Skin epidermis (tissue), 12 donors: ENCODE measurements around the gene TMEM167A.
A peak's percentile ranks its signal among the peaks of the same experiment; 100 is the strongest.
"Not testable (repeated sequence)": the region's sequence is repeated elsewhere in the genome, so short reads cannot be mapped to it uniquely, and the experiment has no call there.

ENCODE experiments used
- H3K27ac ChIP-seq, 21 experiments: fragments of 200-600 bp; sonication (generic) in 11 of 21; one replicate each; pipeline ENCODE4 v1.5.0; 2020; ENCODE audit warnings: mild to moderate bottlenecking in 3 of 21, inconsistent platforms in 2 of 21, moderate library complexity in 2 of 21
- H3K4me3 ChIP-seq, 7 experiments: fragments of 200-600 bp; sonication (generic) in 2 of 7; one replicate each; pipeline ENCODE4 v1.5.0; 2020; ENCODE audit warnings: inconsistent platforms in 2 of 7, mild to moderate bottlenecking in 2 of 7, moderate library complexity in 1 of 7

TMEM167A gene

GRCh38 chr5:83093692-83094091 lies 16.5 kb upstream of the TMEM167A start:
- Histone ChIP-seq H3K27ac (no peak overlapping the region), H3K4me3 (no peak overlapping the region)

- H3K4me3 ChIP-seq, result no peak overlapping the region
- no peak overlapping the region for H3K27ac ChIP-seq
Measured at GRCh38 chr5:83092619-83093018, 15.4 kb upstream of the TMEM167A start.

GRCh38 chr5:83090169-83090568 lies 13.0 kb upstream of the TMEM167A start:
- H3K4me3 ChIP-seq, result no peak overlapping the region
- H3K27ac ChIP-seq, result no peak overlapping the region

- H3K4me3 ChIP-seq, result no peak overlapping the region
- no peak overlapping the region for H3K27ac ChIP-seq
Measured at GRCh38 chr5:83085106-83085505, 7.9 kb upstream of the TMEM167A start.

- Histone ChIP-seq H3K27ac (no peak overlapping the region), H3K4me3 (no peak overlapping the region)
Measured at GRCh38 chr5:83084336-83084735, 7.1 kb upstream of the TMEM167A start.

- H3K4me3 ChIP-seq, result no peak overlapping the region
- no peak overlapping the region for H3K27ac ChIP-seq
Measured at GRCh38 chr5:83082750-83083149, 5.6 kb upstream of the TMEM167A start.

GRCh38 chr5:83077662-83078261 lies 568 bp upstream of the TMEM167A start:
- H3K4me3 ChIP-seq, result peak overlapping the region; percentile 77 to 94 (median 86)
- peak overlapping the region; percentile 42 to 96 (median 89) for H3K27ac ChIP-seq

- no peak overlapping the region for H3K4me3 ChIP-seq
Measured at GRCh38 chr5:83072966-83073365, 4.2 kb downstream of the TMEM167A start.

GRCh38 chr5:83071286-83072051 lies 5.7 kb downstream of the TMEM167A start:
- no peak overlapping the region for H3K27ac ChIP-seq
- H3K4me3 ChIP-seq, result no peak overlapping the region

More at GRCh38 chr5:83072966-83073365, 4.2 kb downstream of the TMEM167A start:
- H3K27ac ChIP-seq, result no peak overlapping the region

GRCh38 chr5:83069096-83069799 lies 7.9 kb downstream of the TMEM167A start:
- Histone ChIP-seq H3K4me3 (no peak overlapping the region), H3K27ac (no peak overlapping the region)

GRCh38 chr5:83067377-83067776 lies 9.8 kb downstream of the TMEM167A start:
- not testable (repeated sequence) for H3K27ac ChIP-seq, H3K4me3 ChIP-seq

- no peak overlapping the region for H3K27ac ChIP-seq
Measured at GRCh38 chr5:83066548-83067110, 10.6 kb downstream of the TMEM167A start.

GRCh38 chr5:83059341-83059740 lies 17.9 kb downstream of the TMEM167A start:
- H3K4me3 ChIP-seq, result no peak overlapping the region
- peak overlapping the region in 1 of 21 experiments; percentile 5 for H3K27ac ChIP-seq

More at GRCh38 chr5:83066548-83067110, 10.6 kb downstream of the TMEM167A start:
- no peak overlapping the region for H3K4me3 ChIP-seq

- H3K27ac ChIP-seq, result no peak overlapping the region
Measured at GRCh38 chr5:83058726-83059125, 18.5 kb downstream of the TMEM167A start.

GRCh38 chr5:83055166-83055565 lies 22.0 kb downstream of the TMEM167A start:
- no peak overlapping the region for H3K4me3 ChIP-seq

More at GRCh38 chr5:83058726-83059125, 18.5 kb downstream of the TMEM167A start:
- H3K4me3 ChIP-seq, result no peak overlapping the region

GRCh38 chr5:83050723-83051340 lies 26.4 kb downstream of the TMEM167A start:
- Histone ChIP-seq H3K27ac (no peak overlapping the region), H3K4me3 (no peak overlapping the region)

More at GRCh38 chr5:83055166-83055565, 22.0 kb downstream of the TMEM167A start:
- no peak overlapping the region for H3K27ac ChIP-seq

- no peak overlapping the region for H3K27ac ChIP-seq
- no peak overlapping the region for H3K4me3 ChIP-seq
Measured at GRCh38 chr5:83049370-83049885, 27.8 kb downstream of the TMEM167A start.

- Histone ChIP-seq H3K27ac (no peak overlapping the region), H3K4me3 (no peak overlapping the region)
Measured at GRCh38 chr5:83048811-83049210, 28.4 kb downstream of the TMEM167A start.

GRCh38 chr5:83048277-83048676 lies 28.9 kb downstream of the TMEM167A start:
- Histone ChIP-seq H3K27ac (no peak overlapping the region), H3K4me3 (no peak overlapping the region)

GRCh38 chr5:83044926-83045325 lies 32.3 kb downstream of the TMEM167A start:
- H3K27ac ChIP-seq, result no peak overlapping the region
- H3K4me3 ChIP-seq, result no peak overlapping the region
